ENCODE data around the gene LPCAT2.
A peak's percentile ranks its signal among the peaks of the same experiment; 100 is the strongest.

LPCAT2 gene

DNA sequence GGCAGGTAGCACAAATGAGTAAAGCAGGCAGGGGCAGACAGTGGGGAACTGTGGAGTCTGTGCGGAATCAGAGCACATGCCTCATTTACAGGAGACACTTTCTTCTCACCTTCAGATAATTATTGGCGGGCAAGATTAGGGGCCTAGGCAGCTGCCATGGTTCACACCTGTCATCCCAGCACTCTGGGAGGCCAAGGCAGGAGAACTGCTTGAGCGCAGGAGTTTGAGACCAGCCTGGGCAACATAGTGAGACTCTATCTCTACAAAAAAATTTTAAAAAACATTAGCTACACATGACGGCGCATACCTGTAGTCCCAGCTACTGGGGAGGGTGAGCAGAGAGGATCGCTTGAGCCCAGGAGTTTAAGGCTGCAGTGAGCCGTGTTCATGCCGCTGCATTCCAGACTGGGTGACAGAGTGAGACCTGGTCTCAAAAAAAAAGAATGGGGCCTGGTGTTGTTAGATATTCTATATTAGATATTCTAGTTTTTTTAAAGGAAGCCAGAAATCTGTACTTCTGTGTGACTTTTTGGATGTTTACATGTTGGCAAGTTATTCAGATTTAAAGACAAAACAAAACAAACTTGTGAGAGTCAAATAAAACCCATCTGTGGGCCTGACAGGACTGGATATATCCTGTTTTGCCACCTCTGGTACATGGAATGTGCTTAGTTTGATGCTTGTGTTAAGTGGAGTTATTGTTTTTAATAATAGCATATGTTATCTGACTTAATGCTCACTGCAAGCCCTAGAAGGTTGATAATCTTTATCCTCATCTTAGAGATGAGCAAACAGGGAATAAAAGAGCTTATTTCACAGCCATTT lies 4.9 kb upstream of the LPCAT2 start:
- peak; percentile 21 for DNase-seq (ENCODE audit: low read depth)

- DNase-seq (ENCODE audit: low read depth): no peak
Measured at GRCh38 chr16:55505333-55506015, 3.4 kb upstream of the LPCAT2 start.

GRCh38 chr16:55506083-55506482 lies 2.8 kb upstream of the LPCAT2 start:
- no peak for DNase-seq (ENCODE audit: low read depth)

- no peak for DNase-seq (ENCODE audit: low read depth)
Measured at GRCh38 chr16:55506708-55507107, 2.2 kb upstream of the LPCAT2 start.

DNA sequence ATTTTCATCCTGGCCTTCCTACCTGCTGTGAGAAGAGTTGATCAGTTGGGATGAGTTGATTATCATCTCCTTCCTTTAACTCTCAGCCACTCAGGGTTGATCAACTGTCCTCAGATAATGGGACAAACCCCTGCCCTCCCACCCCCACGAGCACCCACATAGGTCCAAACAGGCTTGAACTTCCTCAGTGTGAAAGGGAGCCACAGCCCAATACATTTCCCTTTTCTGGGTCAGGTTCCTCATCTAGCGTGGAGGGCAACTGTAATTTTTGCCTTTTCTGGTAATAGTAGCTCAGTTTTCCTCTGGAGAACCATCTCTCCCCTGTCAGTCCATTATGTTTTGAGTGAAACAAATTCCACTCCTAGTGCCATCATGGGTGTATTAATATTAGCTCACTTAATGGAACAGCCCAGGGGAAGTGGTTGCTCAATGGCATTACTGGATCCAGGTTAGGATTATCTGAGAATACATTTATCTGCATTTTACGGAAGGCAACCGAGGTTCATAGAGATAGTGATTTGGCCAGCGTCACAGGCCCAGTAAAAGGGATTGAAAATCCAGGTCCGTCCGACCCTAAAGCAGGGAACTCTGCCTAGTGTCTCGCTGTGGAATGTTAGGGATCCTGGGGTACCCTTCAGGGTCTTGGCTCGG lies 476 bp upstream of the LPCAT2 start:
- DNase-seq (ENCODE audit: low read depth): no peak

DNA sequence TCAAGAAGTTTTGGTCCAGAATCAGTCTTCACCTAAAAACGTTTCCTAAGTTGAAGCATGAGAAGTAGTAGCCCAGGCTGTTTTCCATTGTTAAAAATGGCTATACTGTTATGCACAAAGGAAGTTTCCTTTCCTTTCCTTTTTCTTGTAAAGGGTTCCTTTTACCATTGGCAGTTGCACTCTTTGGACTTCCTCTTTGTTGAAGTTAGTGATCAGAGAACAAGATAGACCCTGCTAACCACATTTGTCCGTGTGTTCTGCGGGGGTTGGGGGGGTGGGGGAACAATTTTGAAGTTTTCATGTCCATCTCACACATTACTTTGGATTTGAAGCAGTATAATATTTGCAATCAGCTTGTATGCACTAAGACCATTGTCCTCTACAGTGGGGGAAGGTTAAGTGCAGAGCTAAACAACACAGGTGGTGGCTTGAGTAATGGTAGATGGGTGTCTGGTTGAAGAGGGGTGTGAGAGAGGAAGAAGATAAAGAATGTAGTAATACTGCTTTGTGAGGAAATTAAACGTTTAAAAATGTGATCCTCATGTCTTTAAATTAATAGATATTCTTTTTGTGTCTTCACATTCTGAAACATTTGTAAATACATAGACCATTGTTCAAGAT lies 1.4 kb downstream of the LPCAT2 start:
- DNase-seq (ENCODE audit: low read depth): no peak

GRCh38 chr16:55512941-55513340 lies 4.1 kb downstream of the LPCAT2 start:
- DNase-seq (ENCODE audit: low read depth): no peak

DNA sequence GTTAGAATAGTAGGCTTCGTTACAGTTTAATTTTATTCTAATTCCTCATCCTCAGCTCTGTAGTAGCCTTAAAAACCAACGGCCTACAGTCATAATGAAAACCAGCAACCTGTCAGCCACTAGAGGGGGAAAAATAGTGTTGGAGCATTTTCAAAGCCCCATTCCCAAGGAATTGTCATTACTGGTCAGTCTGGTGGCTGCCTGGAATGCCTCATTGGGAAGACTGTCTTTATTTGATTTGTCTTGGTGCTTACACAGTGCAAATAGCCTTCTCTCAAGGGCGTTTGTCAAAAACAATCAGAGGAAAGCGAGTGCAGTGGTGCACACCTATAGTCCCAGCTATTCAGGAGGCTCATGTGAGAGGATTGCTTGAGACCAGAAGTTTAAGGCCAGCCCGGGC lies 4.7 kb downstream of the LPCAT2 start:
- no peak for DNase-seq (ENCODE audit: low read depth)

GRCh38 chr16:55515111-55515510 lies 6.2 kb downstream of the LPCAT2 start:
- DNase-seq (ENCODE audit: low read depth): no peak

DNA sequence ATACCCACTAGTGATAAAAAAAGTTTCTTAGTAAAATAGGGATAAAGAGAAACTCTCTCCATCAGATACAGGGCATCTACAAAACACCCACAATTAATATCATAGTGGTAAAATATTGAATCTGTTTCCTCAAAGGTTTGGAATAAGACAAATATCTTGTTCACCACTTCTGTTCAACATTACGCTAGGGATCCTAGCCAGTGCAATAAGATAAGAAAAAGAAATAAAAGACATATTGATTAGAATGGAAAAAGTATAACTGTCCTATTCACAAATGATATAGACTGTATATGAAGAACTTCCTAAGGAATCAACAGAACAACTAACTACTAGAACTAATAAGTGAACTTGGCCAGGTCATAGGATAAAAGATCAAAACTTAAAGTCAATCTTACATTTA lies 12.9 kb downstream of the LPCAT2 start:
- DNase-seq (ENCODE audit: low read depth): no peak

GRCh38 chr16:55526441-55526840 lies 17.6 kb downstream of the LPCAT2 start:
- DNase-seq (ENCODE audit: low read depth): no peak

DNA sequence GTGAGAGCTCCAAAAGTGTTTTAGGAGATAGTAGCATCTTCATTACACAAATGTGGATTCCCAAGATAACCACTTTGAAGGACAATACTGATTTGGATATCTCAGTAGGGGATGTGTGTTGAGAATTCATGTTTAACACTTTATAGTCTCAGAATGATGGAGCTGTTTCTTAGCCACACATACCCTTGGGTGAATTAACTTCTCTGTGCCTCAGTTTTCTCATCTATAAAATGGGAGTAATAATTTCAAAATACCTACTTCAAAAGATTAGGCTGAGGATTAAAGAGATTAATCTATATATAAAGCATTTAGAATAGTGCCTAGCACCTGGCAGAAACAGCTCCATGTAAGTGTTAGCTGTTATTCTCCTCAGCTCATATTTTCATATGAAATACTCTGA lies 19.0 kb downstream of the LPCAT2 start:
- no peak for DNase-seq (ENCODE audit: low read depth)

DNA sequence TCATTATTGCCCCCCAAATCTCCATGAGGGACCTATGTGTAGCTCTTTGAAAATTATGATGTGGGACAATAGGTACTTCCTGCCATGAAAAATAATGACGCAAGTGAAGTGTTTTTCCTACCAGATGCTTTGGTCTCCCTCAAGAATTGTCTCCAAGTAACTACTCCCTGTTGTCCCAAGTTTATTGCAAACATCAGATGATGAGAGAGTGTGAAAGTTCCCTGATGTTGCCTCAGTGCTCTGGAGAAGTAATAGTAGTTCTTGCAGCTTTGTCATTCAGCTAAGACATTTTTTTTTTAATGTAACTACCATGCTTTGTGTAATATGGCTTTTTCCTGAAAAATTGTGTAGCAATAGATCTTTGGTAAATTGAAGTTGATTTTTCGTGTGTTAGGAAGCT lies 20.1 kb downstream of the LPCAT2 start:
- DNase-seq (ENCODE audit: low read depth): no peak

DNA sequence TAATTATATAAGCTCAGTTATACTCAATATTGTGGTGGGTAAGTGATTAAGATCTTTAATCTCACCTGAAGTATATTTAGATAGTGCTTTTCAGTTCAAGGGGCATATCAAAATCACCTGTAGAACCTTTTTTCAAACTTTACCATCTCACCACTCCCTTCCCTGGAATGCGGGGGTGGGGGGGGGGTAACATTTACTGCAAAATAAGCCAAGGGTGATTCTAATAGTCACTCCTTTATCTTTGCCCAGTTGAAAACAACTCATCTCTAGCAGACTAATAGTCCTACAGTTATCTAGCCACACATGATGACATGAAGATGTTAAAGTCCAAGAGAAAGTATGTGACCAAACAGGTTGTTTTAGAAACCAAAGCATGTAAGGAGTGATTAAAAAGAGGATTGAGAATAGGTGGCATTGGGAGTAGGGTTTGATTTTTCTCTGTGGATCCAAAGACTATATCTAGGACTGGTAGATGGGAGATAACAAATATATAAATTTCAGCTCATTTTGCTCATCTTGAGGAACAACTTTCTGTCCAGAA lies 21.5 kb downstream of the LPCAT2 start:
- no peak for DNase-seq (ENCODE audit: low read depth)

- DNase-seq (ENCODE audit: low read depth): no peak
Measured at GRCh38 chr16:55532227-55532626, 23.4 kb downstream of the LPCAT2 start.

DNA sequence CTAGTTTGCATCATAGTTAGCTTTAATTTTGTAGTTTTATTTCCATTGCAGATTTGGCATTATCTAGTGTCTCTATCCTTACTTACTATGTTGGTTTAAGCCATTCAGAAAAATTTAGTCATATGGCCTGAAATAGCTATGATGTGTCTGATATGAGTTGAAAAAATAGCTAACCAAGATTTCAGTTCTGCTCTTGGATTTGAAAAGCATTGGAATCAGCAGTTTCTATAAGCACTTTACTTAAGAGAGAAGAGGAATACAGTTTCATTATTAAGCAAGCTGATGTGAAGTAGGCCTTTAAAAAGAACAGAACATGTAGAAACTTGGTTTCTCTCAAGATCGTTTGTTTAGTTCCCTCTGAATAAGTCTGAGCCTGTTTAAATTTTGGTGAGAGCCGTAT lies 25.9 kb downstream of the LPCAT2 start:
- no peak for DNase-seq (ENCODE audit: low read depth)

DNA sequence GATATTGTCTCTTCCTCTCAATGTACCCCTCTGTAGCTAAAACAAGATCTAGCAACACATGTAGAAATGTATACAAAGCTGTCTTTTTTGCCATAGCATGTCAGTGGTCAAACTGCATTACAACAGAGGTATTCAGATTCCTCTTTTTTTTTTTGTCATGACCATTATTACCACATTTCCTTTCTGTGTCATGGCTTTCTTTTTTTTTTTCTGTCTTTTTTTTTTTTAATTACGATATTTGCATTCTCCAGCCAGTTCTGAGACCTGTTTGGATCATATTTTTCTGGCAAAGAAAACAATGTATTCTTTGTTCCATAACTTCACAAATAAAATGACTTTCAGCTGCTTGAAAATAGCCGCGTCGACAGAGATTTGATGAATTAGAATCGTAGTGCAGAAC lies 30.2 kb downstream of the LPCAT2 start:
- peak; percentile 39 for DNase-seq (ENCODE audit: low read depth)

DNA sequence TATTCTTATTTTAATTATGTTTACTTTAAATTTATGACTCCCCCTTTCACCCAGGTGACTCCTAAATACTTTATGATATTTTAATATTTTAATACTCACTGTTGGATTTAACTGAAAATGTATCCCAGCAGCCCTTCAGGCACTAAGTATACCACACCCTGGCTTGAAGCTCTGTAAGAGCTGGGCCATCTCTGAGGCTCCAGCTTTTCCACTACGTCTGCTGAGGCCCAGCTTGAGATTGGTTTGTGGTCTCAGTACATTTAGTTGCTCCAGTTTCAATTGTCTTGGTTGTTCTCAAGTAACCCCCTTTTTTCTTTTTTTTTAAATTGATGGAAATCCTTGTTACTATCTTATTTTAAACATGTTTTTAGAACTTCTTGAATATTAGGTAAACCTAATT lies 30.6 kb downstream of the LPCAT2 start:
- DNase-seq (ENCODE audit: low read depth): no peak

DNA sequence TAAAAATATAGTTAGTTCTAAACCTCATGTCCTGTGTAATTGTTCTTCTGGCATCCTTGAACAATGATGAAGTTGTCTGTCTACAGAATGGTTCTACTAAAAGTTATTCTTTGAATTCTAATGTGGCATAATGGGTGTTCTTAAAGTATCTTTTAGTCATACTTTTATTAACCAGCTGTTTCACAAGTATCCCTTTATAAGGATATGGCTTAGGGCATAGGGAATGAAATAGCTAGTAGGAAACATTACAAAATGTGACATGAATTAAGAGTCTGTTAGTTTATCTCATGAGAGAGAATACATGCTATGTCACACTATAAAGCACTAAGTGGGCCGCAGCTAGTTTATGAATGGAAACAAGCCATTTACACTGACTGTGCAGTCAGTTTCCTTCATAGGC lies 31.3 kb downstream of the LPCAT2 start:
- DNase-seq (ENCODE audit: low read depth): no peak

DNA sequence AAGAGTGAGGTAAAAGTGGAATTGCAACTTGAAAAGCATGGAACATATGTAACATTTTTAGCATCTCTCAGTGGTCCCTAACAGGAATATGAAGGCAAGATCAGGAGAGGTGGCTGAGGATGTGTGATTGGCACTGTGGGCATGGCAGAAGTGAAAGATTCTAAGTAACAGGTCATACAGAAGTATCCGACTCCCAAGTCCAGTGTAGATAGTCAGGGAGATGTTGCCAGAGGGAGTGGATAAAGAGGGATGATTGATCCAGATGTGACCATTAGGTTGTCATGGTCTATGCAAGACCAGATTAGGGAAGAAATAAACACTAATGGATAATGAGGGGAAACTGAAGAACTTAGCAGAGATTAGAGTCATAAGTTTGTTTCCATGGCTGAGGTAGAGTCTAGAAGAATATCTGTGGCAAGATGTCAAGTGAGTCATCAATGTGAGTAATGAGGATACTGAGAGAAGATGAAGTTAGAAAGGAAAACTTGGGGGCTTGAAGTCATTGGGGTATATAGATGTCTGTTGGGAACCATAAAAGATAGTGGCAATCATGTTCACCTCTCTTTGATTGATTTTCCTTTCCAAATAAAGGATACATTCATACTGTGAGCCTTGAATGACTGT lies 33.7 kb downstream of the LPCAT2 start:
- DNase-seq (ENCODE audit: low read depth): peak; percentile 38

GRCh38 chr16:55543472-55543871 lies 34.6 kb downstream of the LPCAT2 start:
- DNase-seq (ENCODE audit: low read depth): peak; percentile 35

- peak; percentile 64 for DNase-seq (ENCODE audit: low read depth)
Measured at GRCh38 chr16:55552621-55553020, 43.7 kb downstream of the LPCAT2 start.

All from fibroblast of gingiva (primary cell).